ENCODE results near the gene OSER1.

GRCh38 chr20:44254073-44254472 lies 43.5 kb upstream of the OSER1 start:
- TF ChIP-seq CTCF (IDR thresholded peaks at IDR 0.05) = no peak
- TF ChIP-seq POLR2A (IDR thresholded peaks at IDR 0.05) = no peak

All from vagina (tissue), 2 donors.